Activated CD4-positive, alpha-beta memory T cell treated with anti-CD3 and anti-CD28 coated beads, Interleukin-2, amount 10 ng/mL, durations not matched to agents 7 days and 5 days (primary cell): Measurements from ENCODE around the gene MRPL9. TPM values are rescaled to one million over a fixed set of nuclear protein-coding genes. Genes with fewer than 3 reads are reported as not detected.

ENCODE experiments used
- CTCF ChIA-PET: fragments of 350-600 bp; sonication (Branson Sonifier 250); formaldehyde crosslinking; loops from one replicate; lab custom pipeline; 2021; ENCODE audit warnings: antibody characterized with exemption, inconsistent platforms; lab: Charles Lee
- POLR2A ChIA-PET: fragments of 350-600 bp; sonication (Branson Sonifier 250); formaldehyde crosslinking; loops from one replicate; lab custom pipeline; 2021; ENCODE audit warnings: antibody characterized with exemption; lab: Charles Lee
- DNase-seq: peaks from one replicate; pipeline ENCODE4 v3.0.0-alpha.2; 2020
- H3K27ac Mint-ChIP-seq: one replicate; pipeline ENCODE4 v1.8.0; 2021; ENCODE audit warnings: mild to moderate bottlenecking, mixed read lengths
- H3K27me3 Mint-ChIP-seq: one replicate; pipeline ENCODE4 v1.8.0; 2021; ENCODE audit warnings: mixed read lengths
- H3K36me3 Mint-ChIP-seq: one replicate; pipeline ENCODE4 v1.8.0; 2021; ENCODE audit warnings: low read depth, mixed read lengths
- H3K4me1 Mint-ChIP-seq: one replicate; pipeline ENCODE4 v1.8.0; 2021; ENCODE audit warnings: mixed read lengths
- H3K4me3 Mint-ChIP-seq: one replicate; pipeline ENCODE4 v1.8.0; 2021; ENCODE audit warnings: mild to moderate bottlenecking, mixed read lengths
- H3K9me3 Mint-ChIP-seq: one replicate; pipeline ENCODE4 v1.8.0; 2021; ENCODE audit warnings: mixed read lengths
- total RNA-seq, 2 experiments: library from RNA; stranded (reverse); gene quantifications; one replicate each; pipeline ENCODE4 v1.2.3, GENCODE V29; 2021

The MRPL9 gene
- total RNA-seq: 10 to 100 TPM; 97.9 to 98.9 TPM

GRCh38 chr1:151762941-151763921 is at the start of gene MRPL9:
Gene MRPL9 (minus strand): TSS chr1:151763496. CDS start chr1:151763479, 17 bp downstream.
- no peaks in the 10 kb centered on the region for H3K9me3 Mint-ChIP-seq
- peak within 1 kb of the TSS; percentile 77 for H3K4me3 Mint-ChIP-seq
- POLR2A ChIA-PET: interaction anchor here (0.6 to 1.9 kb wide), 35 partner anchors 8 to 564 kb away, joined by 3 to 16 read pairs (median 4); partner anchors contain the start of genes C2CD4D, POGZ, PSMB4 and RIIAD1
- peak within 1 kb of the TSS; percentile 79 for H3K27ac Mint-ChIP-seq
- no peaks in the 10 kb centered on the region for H3K27me3 Mint-ChIP-seq
- H3K4me1 Mint-ChIP-seq: peaks cover 43% of the 10 kb centered on the region
- DNase-seq: peak; percentile 89
- H3K36me3 Mint-ChIP-seq: peaks cover 33% of the 10 kb centered on the region
- CTCF ChIA-PET: interaction anchor here (0.7 to 1.8 kb wide), 8 partner anchors 9 to 77 kb away, joined by 3 to 12 read pairs (median 4); no protein-coding TSS in a partner anchor

- H3K36me3 Mint-ChIP-seq: peaks cover 12% of the 10 kb centered on the region
- CTCF ChIA-PET: interaction anchor here (0.7 kb wide), 2 partner anchors 10 to 22 kb away, joined by 3 read pairs; no protein-coding TSS in a partner anchor
These were observed 47.9 kb upstream of the MRPL9 start for GRCh38 chr1:151811181-151811580.

GRCh38 chr1:151809985-151810556 is 46.8 kb upstream of the MRPL9 start:
- no peak overlapping the region for H3K4me3 Mint-ChIP-seq

More at GRCh38 chr1:151811181-151811580, 47.9 kb upstream of the MRPL9 start:
- Mint-ChIP-seq H3K27ac (no peak overlapping the region), H3K9me3 (no peaks in the 10 kb centered on the region), H3K4me1 (peaks cover 41% of the 10 kb centered on the region), H3K4me3 (no peak overlapping the region), H3K27me3 (peaks cover 2% of the 10 kb centered on the region)
- POLR2A ChIA-PET: interaction anchor here (0.8 to 2.6 kb wide), 8 partner anchors 9 to 77 kb away, joined by 3 to 15 read pairs (median 3); no protein-coding TSS in a partner anchor
- no peak for DNase-seq

GRCh38 chr1:151809290-151809984 is 46.1 kb upstream of the MRPL9 start:
- Mint-ChIP-seq H3K36me3 (peaks cover 5% of the 10 kb centered on the region), H3K4me3 (no peak overlapping the region), H3K27ac (no peak overlapping the region), H3K27me3 (peaks cover 2% of the 10 kb centered on the region), H3K4me1 (peaks cover 23% of the 10 kb centered on the region), H3K9me3 (no peaks in the 10 kb centered on the region)
- ChIA-PET POLR2A (interaction anchor here (0.6 to 2.6 kb wide), 5 partner anchors 11 to 20 kb away, joined by 3 to 9 read pairs (median 3); no protein-coding TSS in a partner anchor), CTCF (no interaction called here)
- no peak for DNase-seq

More at GRCh38 chr1:151809985-151810556, 46.8 kb upstream of the MRPL9 start:
- Mint-ChIP-seq H3K27ac (no peak overlapping the region), H3K27me3 (peaks cover 2% of the 10 kb centered on the region), H3K4me1 (peaks cover 30% of the 10 kb centered on the region), H3K9me3 (no peaks in the 10 kb centered on the region), H3K36me3 (peaks cover 5% of the 10 kb centered on the region)
- POLR2A ChIA-PET: interaction anchor here (0.6 to 2.6 kb wide), 5 partner anchors 11 to 20 kb away, joined by 3 to 9 read pairs (median 3); no protein-coding TSS in a partner anchor
- DNase-seq: no peak
- CTCF ChIA-PET: no interaction called here

- Mint-ChIP-seq H3K9me3 (no peaks in the 10 kb centered on the region), H3K36me3 (peaks cover 3% of the 10 kb centered on the region), H3K4me3 (no peak overlapping the region), H3K27ac (no peak overlapping the region), H3K4me1 (peaks cover 8% of the 10 kb centered on the region), H3K27me3 (peaks cover 2% of the 10 kb centered on the region)
- ChIA-PET CTCF (no interaction called here), POLR2A (interaction anchor here (1.2 to 1.4 kb wide), 2 partner anchors 9 to 10 kb away, joined by 3 to 4 read pairs; no protein-coding TSS in a partner anchor)
- no peak for DNase-seq
These were observed 44.5 kb upstream of the MRPL9 start for GRCh38 chr1:151807766-151808165.

- Mint-ChIP-seq H3K36me3 (peaks cover 3% of the 10 kb centered on the region), H3K27me3 (peaks cover 2% of the 10 kb centered on the region), H3K4me3 (no peak overlapping the region), H3K27ac (no peak overlapping the region), H3K9me3 (no peaks in the 10 kb centered on the region), H3K4me1 (peaks cover 2% of the 10 kb centered on the region)
- ChIA-PET POLR2A (interaction anchor here (1.2 to 1.4 kb wide), 2 partner anchors 9 to 10 kb away, joined by 3 to 4 read pairs; no protein-coding TSS in a partner anchor), CTCF (no interaction called here)
- no peak for DNase-seq
These were observed 43.8 kb upstream of the MRPL9 start for GRCh38 chr1:151807131-151807530.

GRCh38 chr1:151806170-151806569 is 42.9 kb upstream of the MRPL9 start:
- peaks cover 2% of the 10 kb centered on the region for H3K27me3 Mint-ChIP-seq
- no peak for DNase-seq
- H3K4me3 Mint-ChIP-seq: no peak overlapping the region
- H3K36me3 Mint-ChIP-seq: peaks cover 3% of the 10 kb centered on the region
- POLR2A ChIA-PET: interaction anchor here (1.1 to 1.9 kb wide), 2 partner anchors 14 to 28 kb away, joined by 3 to 9 read pairs; no protein-coding TSS in a partner anchor
- CTCF ChIA-PET: interaction anchor here (0.5 kb wide), 1 partner anchor 555 kb away, joined by 4 read pairs; no protein-coding TSS in a partner anchor
- no peaks in the 10 kb centered on the region for H3K9me3 Mint-ChIP-seq
- H3K27ac Mint-ChIP-seq: no peak overlapping the region
- peaks cover 2% of the 10 kb centered on the region for H3K4me1 Mint-ChIP-seq

GRCh38 chr1:151805066-151805820 is 41.9 kb upstream of the MRPL9 start, which contains the start of gene LINGO4:
Gene LINGO4 (minus strand): TSS chr1:151805419. CDS start chr1:151802704, 2,715 bp downstream.
- no peak within 1 kb of the TSS for H3K4me3 Mint-ChIP-seq
- DNase-seq: no peak
- peaks cover 2% of the 10 kb centered on the region for H3K27me3 Mint-ChIP-seq
- no peak within 1 kb of the TSS for H3K27ac Mint-ChIP-seq
- peaks cover 8% of the 10 kb centered on the region for H3K4me1 Mint-ChIP-seq
- H3K9me3 Mint-ChIP-seq: no peaks in the 10 kb centered on the region
- POLR2A ChIA-PET: interaction anchor here (1.7 to 1.9 kb wide), 2 partner anchors 10 to 15 kb away, joined by 4 to 9 read pairs; no protein-coding TSS in a partner anchor
- CTCF ChIA-PET: interaction anchor here (0.5 kb wide), 1 partner anchor 554 kb away, joined by 4 read pairs; no protein-coding TSS in a partner anchor
- peaks cover 3% of the 10 kb centered on the region for H3K36me3 Mint-ChIP-seq

- peaks cover 10% of the 10 kb centered on the region for H3K27me3 Mint-ChIP-seq
- no peak for DNase-seq
- H3K4me1 Mint-ChIP-seq: peaks cover 15% of the 10 kb centered on the region
- H3K4me3 Mint-ChIP-seq: no peak overlapping the region
- no peak overlapping the region for H3K27ac Mint-ChIP-seq
- ChIA-PET CTCF (no interaction called here), POLR2A (interaction anchor here (0.7 to 2.1 kb wide), 5 partner anchors 9 to 30 kb away, joined by 3 to 7 read pairs (median 4); partner anchors contain the start of gene TDRKH)
- no peaks in the 10 kb centered on the region for H3K9me3 Mint-ChIP-seq
- peaks cover 3% of the 10 kb centered on the region for H3K36me3 Mint-ChIP-seq
These were observed 40.6 kb upstream of the MRPL9 start for GRCh38 chr1:151803915-151804314.

GRCh38 chr1:151803164-151803563 is 39.9 kb upstream of the MRPL9 start:
- Mint-ChIP-seq H3K9me3 (no peaks in the 10 kb centered on the region), H3K4me3 (no peak overlapping the region), H3K27me3 (peaks cover 13% of the 10 kb centered on the region), H3K36me3 (no peaks in the 10 kb centered on the region), H3K4me1 (peaks cover 15% of the 10 kb centered on the region), H3K27ac (no peak overlapping the region)
- CTCF ChIA-PET: no interaction called here
- no peak for DNase-seq
- POLR2A ChIA-PET: interaction anchor here (1.1 to 2.1 kb wide), 4 partner anchors 10 to 19 kb away, joined by 4 to 7 read pairs (median 5); no protein-coding TSS in a partner anchor

GRCh38 chr1:151802372-151802771 is 39.1 kb upstream of the MRPL9 start:
- no peaks in the 10 kb centered on the region for H3K36me3 Mint-ChIP-seq
- POLR2A ChIA-PET: interaction anchor here (1.0 to 2.1 kb wide), 4 partner anchors 9 to 20 kb away, joined by 3 to 7 read pairs (median 5); no protein-coding TSS in a partner anchor
- peaks cover 13% of the 10 kb centered on the region for H3K27me3 Mint-ChIP-seq
- DNase-seq: no peak
- peaks cover 13% of the 10 kb centered on the region for H3K4me1 Mint-ChIP-seq
- CTCF ChIA-PET: no interaction called here
- H3K4me3 Mint-ChIP-seq: no peak overlapping the region
- H3K9me3 Mint-ChIP-seq: no peaks in the 10 kb centered on the region
- no peak overlapping the region for H3K27ac Mint-ChIP-seq
